GM12878 (cell line): ENCODE measurements around the gene LMF1. TPM values are rescaled to one million over a fixed set of nuclear protein-coding genes. Genes with fewer than 3 reads are reported as not detected.

ENCODE experiments used
- PAX5 ChIP-seq: IDR thresholded peaks from 2 replicates; pipeline ENCODE4 v1.6.1; 2011; ENCODE audit warnings: low read depth, low read length, borderline replicate concordance
- SMAD1 ChIP-seq: fragments of 450-650 bp; IDR thresholded peaks from 2 replicates; pipeline ENCODE4 v1.6.1; 2018; ENCODE audit warnings: mild to moderate bottlenecking, low read depth; ENCODE audit not compliant: partially characterized antibody
- STAT1 ChIP-seq: fragments of 450-650 bp; conservative IDR thresholded peaks from 2 replicates; pipeline ENCODE4 v1.6.1; 2014; ENCODE audit warnings: antibody characterized with exemption, mild to moderate bottlenecking
- SUZ12 ChIP-seq: fragments of 200-600 bp; sonication (generic); IDR thresholded peaks from one replicate; pipeline ENCODE4 v1.6.1; 2018; ENCODE audit warnings: antibody characterized with exemption, mild to moderate bottlenecking; ENCODE audit not compliant: unreplicated experiment
- ZNF217 ChIP-seq: fragments of 450-650 bp; IDR thresholded peaks from 2 replicates; pipeline ENCODE4 v1.6.1; 2017; ENCODE audit warnings: antibody characterized with exemption, mild to moderate bottlenecking
- polyA plus RNA-seq, 11 experiments: library from polyadenylated mRNA; depleted of rRNA in 4 of 11; unstranded in 6 of 11; stranded (reverse) in 5 of 11; fragments of >200 nt; fragmentation: Nextera tagmentation in 4 of 11; fragmentation: Illumina TruSeq in 1 of 11; extraction: Ambion mirVana in 4 of 11; extraction: Trizol in 1 of 11; gene quantifications; 1 replicate in 1 of 11; 2 replicates in 10 of 11; pipeline versions ENCODE4 v1.2.1 to v1.2.3, GENCODE V29; 2011 to 2016; ENCODE audit warnings: inconsistent platforms in 2 of 11, missing spikeins in 2 of 11, low read depth in 1 of 11
- total RNA-seq, 4 experiments: library from RNA; depleted of rRNA in 3 of 4; stranded (reverse); fragments of >200 nt in 3 of 4; fragmentation: Illumina TruSeq in 1 of 4; extraction: Trizol in 1 of 4; gene quantifications; 2 replicates each; pipeline versions ENCODE4 v1.2.1 to v1.2.3, GENCODE V29; 2013 to 2021
- TF ChIP-seq, protein P1 (sequence below): IDR thresholded peaks from 2 replicates; pipeline ENCODE4 v1.6.1; 2012; ENCODE audit warnings: improper control_type of control experiment, low read depth, low read length; ENCODE audit not compliant: insufficient replicate concordance
- TF ChIP-seq, protein P2 (sequence below): fragments of 450-650 bp; IDR thresholded peaks from 2 replicates; pipeline ENCODE4 v1.6.1; 2016; ENCODE audit warnings: mild to moderate bottlenecking
- TF ChIP-seq, protein P3 (sequence below): fragments of 450-650 bp; IDR thresholded peaks from 2 replicates; pipeline ENCODE4 v1.6.1; 2017; ENCODE audit warnings: mild to moderate bottlenecking
- TF ChIP-seq, protein P4 (sequence below): IDR thresholded peaks from 2 replicates; pipeline ENCODE4 v1.6.1; 2012; ENCODE audit warnings: mild to moderate bottlenecking, low read depth, low read length

LMF1 gene
- total and polyA plus RNA-seq, 10 of the 15 experiments (the other 5 are each of a cell fraction or from before 2014, with no cell fraction given) = 0.18 to 3.2 (median 1.4) TPM; not detected in 1

DNA sequence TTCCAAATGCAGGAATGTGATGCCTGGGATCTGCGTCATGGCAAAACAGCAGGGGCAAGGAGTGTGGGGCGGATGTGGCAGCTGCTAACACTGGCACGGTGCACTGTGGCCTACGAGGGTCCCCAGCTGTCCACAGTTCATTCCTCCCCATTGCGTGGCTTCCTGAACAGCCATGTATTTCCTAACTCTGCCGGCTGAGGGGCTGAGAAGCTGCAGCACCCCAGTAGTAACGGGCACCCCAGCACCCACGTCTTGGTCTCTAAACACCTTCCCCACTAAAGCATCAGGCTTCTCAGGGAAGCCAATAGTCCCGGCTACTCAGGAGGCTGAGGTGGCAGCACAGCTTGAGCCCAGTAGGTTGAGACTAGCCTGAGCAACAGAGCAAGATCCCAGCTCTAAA, 47.6 kb downstream of the LMF1 start (continued):
- TF ChIP-seq, protein P1, sequence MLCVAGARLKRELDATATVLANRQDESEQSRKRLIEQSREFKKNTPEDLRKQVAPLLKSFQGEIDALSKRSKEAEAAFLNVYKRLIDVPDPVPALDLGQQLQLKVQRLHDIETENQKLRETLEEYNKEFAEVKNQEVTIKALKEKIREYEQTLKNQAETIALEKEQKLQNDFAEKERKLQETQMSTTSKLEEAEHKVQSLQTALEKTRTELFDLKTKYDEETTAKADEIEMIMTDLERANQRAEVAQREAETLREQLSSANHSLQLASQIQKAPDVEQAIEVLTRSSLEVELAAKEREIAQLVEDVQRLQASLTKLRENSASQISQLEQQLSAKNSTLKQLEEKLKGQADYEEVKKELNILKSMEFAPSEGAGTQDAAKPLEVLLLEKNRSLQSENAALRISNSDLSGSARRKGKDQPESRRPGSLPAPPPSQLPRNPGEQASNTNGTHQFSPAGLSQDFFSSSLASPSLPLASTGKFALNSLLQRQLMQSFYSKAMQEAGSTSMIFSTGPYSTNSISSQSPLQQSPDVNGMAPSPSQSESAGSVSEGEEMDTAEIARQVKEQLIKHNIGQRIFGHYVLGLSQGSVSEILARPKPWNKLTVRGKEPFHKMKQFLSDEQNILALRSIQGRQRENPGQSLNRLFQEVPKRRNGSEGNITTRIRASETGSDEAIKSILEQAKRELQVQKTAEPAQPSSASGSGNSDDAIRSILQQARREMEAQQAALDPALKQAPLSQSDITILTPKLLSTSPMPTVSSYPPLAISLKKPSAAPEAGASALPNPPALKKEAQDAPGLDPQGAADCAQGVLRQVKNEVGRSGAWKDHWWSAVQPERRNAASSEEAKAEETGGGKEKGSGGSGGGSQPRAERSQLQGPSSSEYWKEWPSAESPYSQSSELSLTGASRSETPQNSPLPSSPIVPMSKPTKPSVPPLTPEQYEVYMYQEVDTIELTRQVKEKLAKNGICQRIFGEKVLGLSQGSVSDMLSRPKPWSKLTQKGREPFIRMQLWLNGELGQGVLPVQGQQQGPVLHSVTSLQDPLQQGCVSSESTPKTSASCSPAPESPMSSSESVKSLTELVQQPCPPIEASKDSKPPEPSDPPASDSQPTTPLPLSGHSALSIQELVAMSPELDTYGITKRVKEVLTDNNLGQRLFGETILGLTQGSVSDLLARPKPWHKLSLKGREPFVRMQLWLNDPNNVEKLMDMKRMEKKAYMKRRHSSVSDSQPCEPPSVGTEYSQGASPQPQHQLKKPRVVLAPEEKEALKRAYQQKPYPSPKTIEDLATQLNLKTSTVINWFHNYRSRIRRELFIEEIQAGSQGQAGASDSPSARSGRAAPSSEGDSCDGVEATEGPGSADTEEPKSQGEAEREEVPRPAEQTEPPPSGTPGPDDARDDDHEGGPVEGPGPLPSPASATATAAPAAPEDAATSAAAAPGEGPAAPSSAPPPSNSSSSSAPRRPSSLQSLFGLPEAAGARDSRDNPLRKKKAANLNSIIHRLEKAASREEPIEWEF = no peak
- TF ChIP-seq PAX5 (no peak), SUZ12 (no peak), SMAD1 (no peak), ZNF217 (no peak), STAT1 (no peak)
- TF ChIP-seq, protein P2, sequence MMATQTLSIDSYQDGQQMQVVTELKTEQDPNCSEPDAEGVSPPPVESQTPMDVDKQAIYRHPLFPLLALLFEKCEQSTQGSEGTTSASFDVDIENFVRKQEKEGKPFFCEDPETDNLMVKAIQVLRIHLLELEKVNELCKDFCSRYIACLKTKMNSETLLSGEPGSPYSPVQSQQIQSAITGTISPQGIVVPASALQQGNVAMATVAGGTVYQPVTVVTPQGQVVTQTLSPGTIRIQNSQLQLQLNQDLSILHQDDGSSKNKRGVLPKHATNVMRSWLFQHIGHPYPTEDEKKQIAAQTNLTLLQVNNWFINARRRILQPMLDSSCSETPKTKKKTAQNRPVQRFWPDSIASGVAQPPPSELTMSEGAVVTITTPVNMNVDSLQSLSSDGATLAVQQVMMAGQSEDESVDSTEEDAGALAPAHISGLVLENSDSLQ = no peak
- TF ChIP-seq, protein P3, sequence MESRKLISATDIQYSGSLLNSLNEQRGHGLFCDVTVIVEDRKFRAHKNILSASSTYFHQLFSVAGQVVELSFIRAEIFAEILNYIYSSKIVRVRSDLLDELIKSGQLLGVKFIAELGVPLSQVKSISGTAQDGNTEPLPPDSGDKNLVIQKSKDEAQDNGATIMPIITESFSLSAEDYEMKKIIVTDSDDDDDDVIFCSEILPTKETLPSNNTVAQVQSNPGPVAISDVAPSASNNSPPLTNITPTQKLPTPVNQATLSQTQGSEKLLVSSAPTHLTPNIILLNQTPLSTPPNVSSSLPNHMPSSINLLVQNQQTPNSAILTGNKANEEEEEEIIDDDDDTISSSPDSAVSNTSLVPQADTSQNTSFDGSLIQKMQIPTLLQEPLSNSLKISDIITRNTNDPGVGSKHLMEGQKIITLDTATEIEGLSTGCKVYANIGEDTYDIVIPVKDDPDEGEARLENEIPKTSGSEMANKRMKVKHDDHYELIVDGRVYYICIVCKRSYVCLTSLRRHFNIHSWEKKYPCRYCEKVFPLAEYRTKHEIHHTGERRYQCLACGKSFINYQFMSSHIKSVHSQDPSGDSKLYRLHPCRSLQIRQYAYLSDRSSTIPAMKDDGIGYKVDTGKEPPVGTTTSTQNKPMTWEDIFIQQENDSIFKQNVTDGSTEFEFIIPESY = no peak
- TF ChIP-seq, protein P4, sequence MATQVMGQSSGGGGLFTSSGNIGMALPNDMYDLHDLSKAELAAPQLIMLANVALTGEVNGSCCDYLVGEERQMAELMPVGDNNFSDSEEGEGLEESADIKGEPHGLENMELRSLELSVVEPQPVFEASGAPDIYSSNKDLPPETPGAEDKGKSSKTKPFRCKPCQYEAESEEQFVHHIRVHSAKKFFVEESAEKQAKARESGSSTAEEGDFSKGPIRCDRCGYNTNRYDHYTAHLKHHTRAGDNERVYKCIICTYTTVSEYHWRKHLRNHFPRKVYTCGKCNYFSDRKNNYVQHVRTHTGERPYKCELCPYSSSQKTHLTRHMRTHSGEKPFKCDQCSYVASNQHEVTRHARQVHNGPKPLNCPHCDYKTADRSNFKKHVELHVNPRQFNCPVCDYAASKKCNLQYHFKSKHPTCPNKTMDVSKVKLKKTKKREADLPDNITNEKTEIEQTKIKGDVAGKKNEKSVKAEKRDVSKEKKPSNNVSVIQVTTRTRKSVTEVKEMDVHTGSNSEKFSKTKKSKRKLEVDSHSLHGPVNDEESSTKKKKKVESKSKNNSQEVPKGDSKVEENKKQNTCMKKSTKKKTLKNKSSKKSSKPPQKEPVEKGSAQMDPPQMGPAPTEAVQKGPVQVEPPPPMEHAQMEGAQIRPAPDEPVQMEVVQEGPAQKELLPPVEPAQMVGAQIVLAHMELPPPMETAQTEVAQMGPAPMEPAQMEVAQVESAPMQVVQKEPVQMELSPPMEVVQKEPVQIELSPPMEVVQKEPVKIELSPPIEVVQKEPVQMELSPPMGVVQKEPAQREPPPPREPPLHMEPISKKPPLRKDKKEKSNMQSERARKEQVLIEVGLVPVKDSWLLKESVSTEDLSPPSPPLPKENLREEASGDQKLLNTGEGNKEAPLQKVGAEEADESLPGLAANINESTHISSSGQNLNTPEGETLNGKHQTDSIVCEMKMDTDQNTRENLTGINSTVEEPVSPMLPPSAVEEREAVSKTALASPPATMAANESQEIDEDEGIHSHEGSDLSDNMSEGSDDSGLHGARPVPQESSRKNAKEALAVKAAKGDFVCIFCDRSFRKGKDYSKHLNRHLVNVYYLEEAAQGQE = no peak
